Measurements from ENCODE around the gene RSPO4.

RSPO4 gene

DNA sequence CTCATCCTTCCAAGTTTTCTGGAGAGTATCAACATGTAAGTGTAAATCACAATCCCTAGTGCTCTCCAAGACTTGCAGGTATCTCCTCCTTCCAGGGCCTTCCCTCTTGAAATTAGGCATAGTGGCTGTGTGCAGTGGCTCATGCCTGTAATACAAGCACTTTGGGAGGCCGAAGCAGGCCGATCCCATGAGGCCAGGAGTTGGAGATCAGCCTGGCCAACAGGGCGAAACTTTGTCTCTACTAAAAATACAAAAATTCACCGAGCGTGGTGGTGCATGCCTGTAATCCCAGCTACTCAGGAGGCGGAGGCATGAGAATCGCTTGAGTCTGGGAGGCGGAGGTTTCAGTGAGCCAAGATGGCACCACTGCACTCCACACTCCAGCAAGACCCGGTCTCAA is 76.6 kb downstream of the RSPO4 start:
- TF ChIP-seq, protein P1, sequence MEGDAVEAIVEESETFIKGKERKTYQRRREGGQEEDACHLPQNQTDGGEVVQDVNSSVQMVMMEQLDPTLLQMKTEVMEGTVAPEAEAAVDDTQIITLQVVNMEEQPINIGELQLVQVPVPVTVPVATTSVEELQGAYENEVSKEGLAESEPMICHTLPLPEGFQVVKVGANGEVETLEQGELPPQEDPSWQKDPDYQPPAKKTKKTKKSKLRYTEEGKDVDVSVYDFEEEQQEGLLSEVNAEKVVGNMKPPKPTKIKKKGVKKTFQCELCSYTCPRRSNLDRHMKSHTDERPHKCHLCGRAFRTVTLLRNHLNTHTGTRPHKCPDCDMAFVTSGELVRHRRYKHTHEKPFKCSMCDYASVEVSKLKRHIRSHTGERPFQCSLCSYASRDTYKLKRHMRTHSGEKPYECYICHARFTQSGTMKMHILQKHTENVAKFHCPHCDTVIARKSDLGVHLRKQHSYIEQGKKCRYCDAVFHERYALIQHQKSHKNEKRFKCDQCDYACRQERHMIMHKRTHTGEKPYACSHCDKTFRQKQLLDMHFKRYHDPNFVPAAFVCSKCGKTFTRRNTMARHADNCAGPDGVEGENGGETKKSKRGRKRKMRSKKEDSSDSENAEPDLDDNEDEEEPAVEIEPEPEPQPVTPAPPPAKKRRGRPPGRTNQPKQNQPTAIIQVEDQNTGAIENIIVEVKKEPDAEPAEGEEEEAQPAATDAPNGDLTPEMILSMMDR (IDR thresholded peaks at IDR 0.05), result no peak
- TF ChIP-seq ZFX (IDR thresholded peaks at IDR 0.05; ENCODE audit: borderline replicate concordance), result no peak
- H3K27ac ChIP-seq, result no peak overlapping the region

DNA sequence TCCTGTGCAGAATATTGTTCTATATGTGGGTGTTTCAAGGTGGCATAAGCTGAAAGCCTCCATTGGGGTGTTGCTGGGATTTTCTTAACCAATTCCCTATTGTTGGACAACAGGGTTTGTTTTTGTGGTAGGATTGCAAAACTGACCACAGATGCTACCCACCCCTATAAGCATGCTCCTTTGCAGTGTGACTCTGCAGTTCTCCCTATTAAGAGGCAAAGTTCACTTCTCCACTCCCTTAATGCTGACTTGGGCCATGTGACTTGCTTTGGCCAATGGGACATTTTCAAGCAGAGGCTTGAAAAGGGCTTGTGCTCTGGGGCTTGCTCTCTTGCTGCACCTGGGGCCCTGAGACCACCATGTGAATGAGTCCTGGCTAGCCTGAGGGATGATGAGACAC is 77.5 kb downstream of the RSPO4 start:
- H3K27ac ChIP-seq, result no peak overlapping the region
- TF ChIP-seq, protein P1 (IDR thresholded peaks at IDR 0.05), result no peak
- TF ChIP-seq ZFX (IDR thresholded peaks at IDR 0.05; ENCODE audit: borderline replicate concordance), result no peak

DNA sequence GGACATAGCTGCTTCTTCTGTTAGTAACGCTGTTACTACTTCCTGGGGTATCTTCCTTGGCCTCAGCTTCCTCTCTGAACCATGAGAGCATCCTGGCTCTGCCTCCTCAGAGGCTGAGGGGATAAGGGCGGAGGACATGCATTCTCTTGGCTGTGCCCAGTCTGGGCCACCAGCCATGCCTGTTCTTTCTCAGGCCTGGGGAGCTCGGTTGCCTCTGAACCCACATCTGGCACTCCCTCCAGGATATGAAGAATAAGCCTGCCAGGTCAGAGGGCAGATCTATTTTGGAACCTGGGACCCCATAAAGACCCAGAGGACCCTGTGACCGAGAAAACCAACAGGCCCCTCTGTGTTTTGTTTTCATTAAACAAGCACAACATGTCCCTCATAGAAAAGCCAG is 79.3 kb downstream of the RSPO4 start:
- no peak for TF ChIP-seq ZFX (IDR thresholded peaks at IDR 0.05; ENCODE audit: borderline replicate concordance)
- TF ChIP-seq, protein P1 (IDR thresholded peaks at IDR 0.05), result no peak
- no peak overlapping the region for H3K27ac ChIP-seq

DNA sequence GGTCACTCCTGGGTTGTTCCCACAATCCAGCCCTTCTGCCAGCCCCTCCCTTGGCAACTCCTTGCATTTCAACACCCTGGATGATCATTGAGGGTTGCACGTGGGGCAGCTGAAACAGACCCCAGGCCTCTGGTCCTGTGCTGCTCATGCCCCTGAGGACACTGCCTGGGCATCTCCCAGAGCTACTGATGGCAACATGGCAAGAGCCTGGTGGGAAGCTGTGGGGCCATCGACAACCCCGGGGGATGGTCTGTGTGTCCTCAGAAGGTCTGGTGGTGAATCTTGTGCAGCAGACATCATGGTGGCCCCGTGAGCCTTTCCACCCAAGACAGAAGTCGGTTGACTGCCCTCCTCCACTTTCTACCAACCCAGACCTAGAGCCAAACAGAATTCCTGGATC is 81.0 kb downstream of the RSPO4 start:
- no peak for TF ChIP-seq ZFX (IDR thresholded peaks at IDR 0.05; ENCODE audit: borderline replicate concordance)
- TF ChIP-seq, protein P1 (IDR thresholded peaks at IDR 0.05), result no peak
- H3K27ac ChIP-seq, result no peak overlapping the region

DNA sequence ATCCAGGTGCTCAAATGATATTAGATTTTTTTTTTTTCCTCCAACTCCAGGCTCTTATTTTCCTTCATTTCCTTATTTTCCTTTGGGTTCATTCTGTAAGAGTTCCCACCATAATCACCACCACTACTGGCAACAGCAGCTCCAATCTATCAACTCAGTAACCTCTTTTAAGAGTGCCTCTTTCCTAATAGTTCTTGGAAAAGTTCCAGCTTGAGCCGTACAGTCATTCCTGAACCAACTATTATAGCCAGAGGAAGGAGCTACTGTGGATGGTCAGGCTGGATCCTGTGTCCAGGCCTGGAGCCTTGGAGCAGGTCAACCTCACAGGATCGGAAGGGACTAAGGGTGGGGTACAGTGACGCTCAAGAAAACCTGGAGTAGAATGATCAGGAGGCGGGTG is 81.8 kb downstream of the RSPO4 start:
- no peak for TF ChIP-seq ZFX (IDR thresholded peaks at IDR 0.05; ENCODE audit: borderline replicate concordance)
- TF ChIP-seq, protein P1 (IDR thresholded peaks at IDR 0.05), result no peak
- no peak overlapping the region for H3K27ac ChIP-seq

DNA sequence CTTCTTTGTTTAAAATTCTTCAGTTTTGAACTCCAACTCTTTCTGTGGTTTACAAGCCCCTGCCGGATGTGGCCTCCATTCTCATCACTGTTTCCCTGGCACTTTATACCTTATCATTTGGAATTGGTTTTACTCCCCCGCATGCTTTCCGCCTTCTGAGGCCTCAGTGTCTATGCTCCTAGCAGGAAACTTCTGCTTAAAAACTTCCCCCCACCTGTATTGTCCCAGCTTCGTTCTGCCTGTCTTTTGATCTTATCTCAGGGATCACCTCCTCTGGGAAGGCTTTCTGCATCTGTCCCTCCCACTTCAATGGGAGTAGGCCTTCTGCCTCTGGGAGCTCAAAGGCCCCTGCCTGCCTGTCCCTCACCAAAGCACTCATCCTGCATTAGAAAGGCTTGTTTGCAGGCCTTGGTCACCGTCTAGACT is 82.6 kb downstream of the RSPO4 start:
- no peak overlapping the region for H3K27ac ChIP-seq
- TF ChIP-seq, protein P1 (IDR thresholded peaks at IDR 0.05), result no peak
- no peak for TF ChIP-seq ZFX (IDR thresholded peaks at IDR 0.05; ENCODE audit: borderline replicate concordance)

DNA sequence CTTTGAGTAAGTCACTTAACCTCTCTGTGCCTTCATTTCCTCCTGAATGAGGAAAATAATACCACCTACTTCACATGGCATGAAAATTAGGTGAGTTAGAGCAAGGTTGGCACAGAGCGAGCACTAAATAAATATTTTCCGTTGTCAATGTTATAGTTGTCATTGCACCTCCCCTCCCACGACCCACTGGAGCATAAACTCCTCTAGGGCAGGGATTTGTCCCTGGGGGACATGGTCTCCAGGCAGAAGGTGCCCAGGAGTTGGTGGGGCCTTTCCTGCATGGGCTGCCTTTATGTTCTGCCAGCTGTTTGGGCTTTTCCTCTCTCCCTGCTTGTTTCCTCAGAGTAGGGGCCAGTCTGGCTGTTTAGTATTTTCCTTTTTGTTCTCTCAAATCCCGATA is 84.7 kb downstream of the RSPO4 start:
- TF ChIP-seq, protein P1 (IDR thresholded peaks at IDR 0.05), result no peak
- TF ChIP-seq ZFX (IDR thresholded peaks at IDR 0.05; ENCODE audit: borderline replicate concordance), result no peak
- no peak overlapping the region for H3K27ac ChIP-seq

All from 22Rv1 (cell line).